ENCODE measurements around the gene COL21A1.

The COL21A1 gene

DNA sequence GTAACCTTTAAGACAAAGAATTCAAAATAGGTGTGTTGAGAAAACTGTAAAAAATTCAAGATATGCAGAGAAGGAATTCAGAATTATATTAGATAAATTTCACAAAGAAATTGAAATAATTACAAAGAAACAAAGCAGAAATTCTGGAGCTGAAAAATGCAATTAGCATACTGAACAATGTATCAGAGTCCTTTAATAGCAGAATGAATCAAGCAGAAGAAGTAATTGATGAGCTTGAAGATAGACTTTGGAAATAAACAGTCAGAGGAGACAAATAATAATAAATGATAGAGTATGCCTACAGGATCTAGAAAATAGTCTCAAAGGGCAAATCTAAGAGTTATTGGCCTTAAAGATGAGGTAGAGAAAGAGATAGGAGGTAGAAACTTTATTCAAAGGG lies 131.7 kb downstream of the COL21A1 start:
- TF ChIP-seq, protein P1, sequence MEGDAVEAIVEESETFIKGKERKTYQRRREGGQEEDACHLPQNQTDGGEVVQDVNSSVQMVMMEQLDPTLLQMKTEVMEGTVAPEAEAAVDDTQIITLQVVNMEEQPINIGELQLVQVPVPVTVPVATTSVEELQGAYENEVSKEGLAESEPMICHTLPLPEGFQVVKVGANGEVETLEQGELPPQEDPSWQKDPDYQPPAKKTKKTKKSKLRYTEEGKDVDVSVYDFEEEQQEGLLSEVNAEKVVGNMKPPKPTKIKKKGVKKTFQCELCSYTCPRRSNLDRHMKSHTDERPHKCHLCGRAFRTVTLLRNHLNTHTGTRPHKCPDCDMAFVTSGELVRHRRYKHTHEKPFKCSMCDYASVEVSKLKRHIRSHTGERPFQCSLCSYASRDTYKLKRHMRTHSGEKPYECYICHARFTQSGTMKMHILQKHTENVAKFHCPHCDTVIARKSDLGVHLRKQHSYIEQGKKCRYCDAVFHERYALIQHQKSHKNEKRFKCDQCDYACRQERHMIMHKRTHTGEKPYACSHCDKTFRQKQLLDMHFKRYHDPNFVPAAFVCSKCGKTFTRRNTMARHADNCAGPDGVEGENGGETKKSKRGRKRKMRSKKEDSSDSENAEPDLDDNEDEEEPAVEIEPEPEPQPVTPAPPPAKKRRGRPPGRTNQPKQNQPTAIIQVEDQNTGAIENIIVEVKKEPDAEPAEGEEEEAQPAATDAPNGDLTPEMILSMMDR (IDR thresholded peaks at IDR 0.05; ENCODE audit: low read depth, low read length, poor library complexity, severe bottlenecking), result no peak
- no peak for TF ChIP-seq EZH2phosphoT487 (IDR thresholded peaks at IDR 0.05; ENCODE audit: borderline replicate concordance, low read length)
- no peaks in the 10 kb centered on the region for H3K36me3 ChIP-seq (ENCODE audit: control insufficient read depth, low read length)
- H3K27ac ChIP-seq (ENCODE audit: low read depth, low read length), result no peak overlapping the region
- H3K4me1 ChIP-seq (ENCODE audit: control insufficient read depth, low read length), result no peaks in the 10 kb centered on the region
- H3K9me2 ChIP-seq (replicated peaks; ENCODE audit: control insufficient read depth, low read length), result no peaks in the 10 kb centered on the region
- no peaks in the 10 kb centered on the region for H3K27me3 ChIP-seq (ENCODE audit: control insufficient read depth, low read length)
- H3K9me3 ChIP-seq (ENCODE audit: control insufficient read depth, insufficient read depth, low read length), result no peaks in the 10 kb centered on the region
- H3K79me2 ChIP-seq (ENCODE audit: control insufficient read depth, low read length), result no peaks in the 10 kb centered on the region
- H4K20me1 ChIP-seq (ENCODE audit: control insufficient read depth, insufficient read depth, low read depth, low read length), result no peaks in the 10 kb centered on the region
- H3K4me3 ChIP-seq (ENCODE audit: low read length), result no peak overlapping the region
- H3F3A ChIP-seq (ENCODE audit: control insufficient read depth, insufficient read depth), result no peaks in the 10 kb centered on the region
- H3K4me2 ChIP-seq (ENCODE audit: low read length), result no peak overlapping the region

DNA sequence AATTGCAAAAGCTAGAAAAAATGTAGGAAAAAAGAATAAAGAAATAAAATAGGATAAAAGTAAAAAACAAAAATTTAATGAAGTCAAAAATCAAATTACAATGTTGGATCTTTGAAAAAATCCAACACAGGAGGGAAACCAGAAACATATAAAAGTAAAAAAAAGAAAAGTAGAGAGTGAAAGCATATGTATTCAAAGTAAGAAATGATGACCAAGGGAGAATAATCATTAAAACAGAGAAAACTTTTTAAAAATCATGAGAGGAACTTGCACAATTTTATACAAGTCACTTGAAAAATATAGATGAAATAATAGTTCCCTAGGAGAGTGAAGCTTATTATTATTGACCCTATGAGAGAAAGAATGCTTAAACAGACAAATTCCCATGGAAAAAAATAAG lies 138.2 kb downstream of the COL21A1 start:
- H3K27me3 ChIP-seq (ENCODE audit: control insufficient read depth, low read length), result no peaks in the 10 kb centered on the region
- H3K4me1 ChIP-seq (ENCODE audit: control insufficient read depth, low read length), result no peaks in the 10 kb centered on the region
- H4K20me1 ChIP-seq (ENCODE audit: control insufficient read depth, insufficient read depth, low read depth, low read length), result no peaks in the 10 kb centered on the region
- no peaks in the 10 kb centered on the region for H3K36me3 ChIP-seq (ENCODE audit: control insufficient read depth, low read length)
- TF ChIP-seq, protein P1 (IDR thresholded peaks at IDR 0.05; ENCODE audit: low read depth, low read length, poor library complexity, severe bottlenecking), result no peak
- no peak for TF ChIP-seq EZH2phosphoT487 (IDR thresholded peaks at IDR 0.05; ENCODE audit: borderline replicate concordance, low read length)
- no peaks in the 10 kb centered on the region for H3K79me2 ChIP-seq (ENCODE audit: control insufficient read depth, low read length)
- H3K4me2 ChIP-seq (ENCODE audit: low read length), result no peak overlapping the region
- H3K9me3 ChIP-seq (ENCODE audit: control insufficient read depth, insufficient read depth, low read length), result no peaks in the 10 kb centered on the region
- no peaks in the 10 kb centered on the region for H3F3A ChIP-seq (ENCODE audit: control insufficient read depth, insufficient read depth)
- H3K9me2 ChIP-seq (replicated peaks; ENCODE audit: control insufficient read depth, low read length), result peaks cover 2% of the 10 kb centered on the region; the same call in 1 of the 2 replicates
- H3K4me3 ChIP-seq (ENCODE audit: low read length), result no peak overlapping the region
- no peak overlapping the region for H3K27ac ChIP-seq (ENCODE audit: low read depth, low read length)

DNA sequence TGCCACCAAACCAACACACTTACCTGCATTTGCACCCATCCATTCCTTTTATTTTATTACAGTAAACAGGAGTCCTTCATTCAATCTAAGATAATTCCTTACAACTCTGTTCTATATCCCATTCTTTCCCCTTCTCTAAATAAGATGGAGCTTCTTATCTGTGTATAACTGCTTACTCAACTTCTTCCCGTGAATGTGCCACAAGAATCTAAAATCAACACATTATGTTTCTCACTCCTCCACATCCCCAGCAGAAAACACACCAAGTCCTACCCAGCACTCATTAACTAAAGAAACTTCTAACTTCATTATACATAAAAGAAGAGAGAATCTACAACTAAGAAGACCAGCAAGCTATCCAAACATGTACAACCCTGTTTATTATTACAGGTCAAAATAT lies 141.1 kb downstream of the COL21A1 start:
- Histone ChIP-seq H3K9me3 (ENCODE audit: control insufficient read depth, insufficient read depth, low read length) (no peaks in the 10 kb centered on the region), H3K9me2 (replicated peaks; ENCODE audit: control insufficient read depth, low read length) (peaks cover 2% of the 10 kb centered on the region; the same call in 1 of the 2 replicates), H4K20me1 (ENCODE audit: control insufficient read depth, insufficient read depth, low read depth, low read length) (no peaks in the 10 kb centered on the region), H3K79me2 (ENCODE audit: control insufficient read depth, low read length) (no peaks in the 10 kb centered on the region), H3K4me1 (ENCODE audit: control insufficient read depth, low read length) (no peaks in the 10 kb centered on the region), H3K4me2 (ENCODE audit: low read length) (no peak overlapping the region), H3K4me3 (ENCODE audit: low read length) (no peak overlapping the region), H3K27ac (ENCODE audit: low read depth, low read length) (no peak overlapping the region), H3F3A (ENCODE audit: control insufficient read depth, insufficient read depth) (no peaks in the 10 kb centered on the region), H3K27me3 (ENCODE audit: control insufficient read depth, low read length) (no peaks in the 10 kb centered on the region), H3K36me3 (ENCODE audit: control insufficient read depth, low read length) (no peaks in the 10 kb centered on the region)
- TF ChIP-seq EZH2phosphoT487 (IDR thresholded peaks at IDR 0.05; ENCODE audit: borderline replicate concordance, low read length), result no peak
- TF ChIP-seq, protein P1 (IDR thresholded peaks at IDR 0.05; ENCODE audit: low read depth, low read length, poor library complexity, severe bottlenecking), result no peak
